NB4 (cell line): ENCODE data around the gene CYP19A1.

Source experiments
- DNase-seq: peaks from one replicate; pipeline ENCODE4 v3.0.0; 2010; ENCODE audit warnings: low read depth
- H3K4me3 ChIP-seq: one replicate; pipeline ENCODE4 v1.5.1; 2011; ENCODE audit warnings: mild to moderate bottlenecking, low read depth, low read length, moderate library complexity
- MAX ChIP-seq: IDR thresholded peaks from 2 replicates; pipeline ENCODE4 v1.6.1; 2011; ENCODE audit warnings: low read depth, low read length
- POLR2A ChIP-seq: IDR thresholded peaks from 2 replicates; pipeline ENCODE4 v1.6.1; 2011; ENCODE audit warnings: mild to moderate bottlenecking; ENCODE audit not compliant: insufficient read length; ENCODE audit errors: extremely low read depth

The CYP19A1 gene

GRCh38 chr15:51160484-51160883, 177.9 kb downstream of the CYP19A1 start:
- TF ChIP-seq POLR2A (no peak), MAX (no peak)
- DNase-seq: no peak
- no peak overlapping the region for H3K4me3 ChIP-seq
